GM12892 (cell line): ENCODE measurements around the gene LSAMP.

ENCODE experiments used
- DNase-seq: peaks from one replicate; pipeline ENCODE4 v3.0.0; 2011; ENCODE audit not compliant: insufficient read length
- FAIRE-seq: peaks from 2 replicates; lab custom pipeline; 2011; peaks lifted over from hg19 to GRCh38; lab: Jason Lieb, UNC
- POLR2A ChIP-seq: IDR thresholded peaks from 2 replicates; pipeline ENCODE4 v1.6.1; 2011; ENCODE audit warnings: low read depth, low read length, control low read depth
- POLR2AphosphoS5 ChIP-seq: IDR thresholded peaks from 2 replicates; pipeline ENCODE4 v1.6.1; 2011; ENCODE audit warnings: low read depth, low read length, control low read depth
- TAF1 ChIP-seq: IDR thresholded peaks from 2 replicates; pipeline ENCODE4 v1.6.1; 2011; ENCODE audit warnings: low read depth, mild to moderate bottlenecking, control low read depth, low read length, borderline replicate concordance

The LSAMP gene

DNA sequence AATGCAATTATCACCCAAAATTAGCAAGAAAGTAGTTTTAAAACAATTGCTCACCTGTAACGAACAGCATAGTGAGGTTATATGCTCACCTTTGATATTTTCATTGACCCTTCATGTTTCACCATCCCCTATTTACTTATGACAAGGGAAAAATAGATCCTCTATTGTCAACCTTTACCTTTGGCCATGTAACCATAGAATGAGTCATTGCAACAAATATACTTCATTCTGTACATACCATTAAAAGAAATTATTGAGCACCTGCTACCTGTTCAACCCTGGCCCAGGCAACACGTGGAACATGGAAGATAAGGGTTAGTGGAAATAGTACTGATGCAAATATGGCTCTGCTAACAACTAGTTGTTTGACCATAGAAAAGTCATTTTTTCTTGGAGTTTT is 20.2 kb downstream of the LSAMP start:
- no peak for FAIRE-seq

DNA sequence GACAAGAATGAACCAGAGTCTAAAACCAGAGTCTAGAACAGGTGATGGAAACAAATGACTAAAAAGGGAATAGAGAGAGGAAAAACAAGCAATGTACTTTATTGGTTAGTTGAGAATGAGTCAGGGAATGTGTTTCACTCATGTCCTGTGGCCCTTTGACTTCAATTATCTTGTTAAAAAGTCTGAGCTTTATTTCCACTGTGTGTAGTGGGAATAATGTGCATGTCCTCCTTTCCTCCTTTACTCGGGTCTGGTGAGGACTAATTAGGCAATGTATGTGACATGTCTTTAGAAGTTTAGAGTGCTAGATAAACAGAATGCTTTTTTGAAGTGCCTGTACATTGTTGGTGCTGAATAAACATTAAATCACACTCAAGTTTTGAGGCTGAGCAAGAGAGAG is 21.3 kb downstream of the LSAMP start:
- no peak for DNase-seq
- FAIRE-seq = no peak
- no peak for TF ChIP-seq POLR2A
- no peak for TF ChIP-seq TAF1
- no peak for TF ChIP-seq POLR2AphosphoS5

More for the DNA sequence above, 20.2 kb downstream of the LSAMP start:
- DNase-seq = no peak
- no peak for TF ChIP-seq POLR2A

DNA sequence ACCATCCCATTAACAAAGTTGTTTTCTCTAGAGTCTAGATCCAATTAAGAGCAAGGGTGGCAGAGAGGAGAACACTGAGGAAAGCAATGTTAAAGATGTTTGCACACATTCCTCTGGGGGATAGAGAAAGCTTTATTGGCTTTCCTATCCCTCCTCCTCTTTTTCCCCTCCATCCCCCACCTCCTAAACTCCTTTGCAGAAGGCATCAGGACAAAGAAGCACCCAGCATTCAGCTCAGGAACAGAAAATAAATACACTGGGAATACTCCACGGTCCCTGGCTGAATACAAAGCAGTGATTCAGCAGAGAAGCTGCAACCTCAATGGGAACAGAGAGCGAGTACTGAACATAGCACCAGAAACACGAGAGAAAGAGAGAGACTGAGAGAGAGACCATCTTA is 21.9 kb downstream of the LSAMP start:
- TF ChIP-seq TAF1 (no peak), POLR2AphosphoS5 (no peak), POLR2A (no peak)
- DNase-seq = no peak
- FAIRE-seq = no peak

DNA sequence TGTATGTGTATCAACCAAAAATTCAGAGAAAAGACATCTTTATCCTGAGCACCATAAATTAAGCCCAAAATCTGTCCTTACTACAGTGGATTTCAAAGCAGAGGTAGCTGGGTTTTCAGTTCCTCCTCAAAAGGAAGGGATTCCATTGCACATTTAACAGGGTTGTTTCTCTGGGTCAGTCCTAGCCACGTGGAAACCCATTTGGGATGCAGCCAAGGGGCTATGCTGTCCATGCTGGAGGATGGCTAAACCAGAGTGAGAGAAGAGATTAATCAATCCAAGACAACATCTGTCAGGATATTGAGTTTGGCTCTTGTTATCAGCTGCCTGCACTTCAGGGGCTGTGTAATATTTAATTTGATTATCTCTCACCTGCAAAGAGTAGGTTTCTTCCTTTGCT is 28.1 kb downstream of the LSAMP start:
- no peak for TF ChIP-seq POLR2AphosphoS5
- no peak for TF ChIP-seq POLR2A
- no peak for TF ChIP-seq TAF1
- no peak for FAIRE-seq
- DNase-seq = no peak

DNA sequence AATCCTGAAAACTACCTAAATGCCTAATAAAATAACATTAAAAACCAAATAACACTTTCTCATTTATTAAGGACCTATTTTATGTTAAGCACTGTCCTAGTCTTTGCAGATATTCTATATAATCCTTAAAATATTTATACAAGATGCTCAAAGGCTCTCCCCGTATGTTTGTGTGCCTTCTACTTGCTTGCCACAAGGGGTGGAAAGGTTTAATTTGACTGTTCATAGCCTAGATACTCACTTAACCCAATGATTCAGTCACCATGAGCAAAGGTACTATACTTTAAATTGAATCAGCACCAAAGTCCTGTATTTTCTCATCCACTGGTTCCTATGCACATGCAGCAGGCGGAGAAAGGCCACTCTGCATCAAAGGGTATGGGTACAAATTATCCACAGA is 32.0 kb downstream of the LSAMP start:
- FAIRE-seq (no peak), DNase-seq (no peak)
- TF ChIP-seq TAF1 (no peak), POLR2A (no peak), POLR2AphosphoS5 (no peak)

DNA sequence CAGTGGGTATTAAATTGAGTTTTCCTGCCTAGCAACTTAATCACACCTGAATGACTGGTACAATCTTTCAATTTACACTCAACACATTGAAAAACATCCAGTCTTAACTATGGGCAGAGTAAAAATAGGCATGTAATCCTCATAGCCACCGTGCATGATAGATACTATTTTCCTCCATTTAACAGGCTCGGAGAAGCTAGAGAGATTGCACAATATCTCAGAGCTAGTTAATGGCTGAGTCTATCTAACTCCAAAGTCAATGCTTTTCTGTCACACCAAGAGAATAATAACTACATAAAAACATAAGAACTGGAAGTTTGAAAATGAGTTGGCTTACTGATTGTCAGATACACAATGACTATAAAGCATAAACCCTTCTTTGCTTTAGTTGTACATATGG is 36.8 kb downstream of the LSAMP start:
- no peak for TF ChIP-seq TAF1
- TF ChIP-seq POLR2AphosphoS5 = no peak
- TF ChIP-seq POLR2A = no peak
- DNase-seq (no peak), FAIRE-seq (no peak)

DNA sequence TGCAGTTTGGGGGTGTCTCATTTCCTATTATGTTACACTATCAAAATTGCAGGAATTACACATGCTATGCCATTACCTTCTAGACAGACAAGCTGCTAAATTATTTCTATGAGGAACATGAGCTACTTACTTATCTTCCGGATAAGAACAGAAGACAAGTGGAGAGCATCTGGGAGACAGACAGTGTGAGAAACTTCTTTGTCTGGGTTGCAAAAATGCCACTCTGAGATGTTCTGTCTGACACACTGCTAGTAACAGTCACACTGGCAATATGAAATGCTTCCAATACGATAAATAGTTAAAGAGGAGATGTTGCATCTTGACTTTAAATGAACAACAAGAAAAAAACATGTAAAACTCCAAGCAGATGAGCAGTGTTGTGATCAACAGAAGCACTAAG is 40.1 kb downstream of the LSAMP start:
- FAIRE-seq (no peak), DNase-seq (no peak)
- TF ChIP-seq POLR2AphosphoS5 = no peak
- TF ChIP-seq TAF1 = no peak
- TF ChIP-seq POLR2A = no peak

DNA sequence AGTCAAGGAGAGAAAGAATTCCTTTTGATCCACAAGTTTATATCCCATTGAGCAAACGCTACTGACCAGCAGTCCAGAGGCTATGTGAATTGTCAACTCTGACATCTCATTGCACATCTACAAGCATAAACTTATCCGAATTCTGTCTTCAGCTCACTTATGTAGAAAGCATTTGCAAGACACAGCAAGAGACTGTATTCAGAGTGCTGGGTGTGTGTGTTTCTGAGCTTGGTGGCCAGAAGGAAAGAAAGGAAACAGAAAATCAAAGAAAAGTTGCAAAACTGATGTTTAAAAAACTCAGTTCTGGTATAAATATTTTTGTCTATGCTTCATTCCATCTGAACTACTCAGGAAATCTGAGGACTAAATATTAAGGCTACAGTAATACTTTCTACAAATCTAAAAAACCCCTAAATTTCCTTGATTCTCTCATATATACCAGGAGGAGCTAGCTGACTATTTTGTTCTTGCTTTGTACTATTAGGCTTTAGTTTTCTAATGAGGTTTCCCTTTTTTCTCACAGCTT is 45.5 kb downstream of the LSAMP start:
- no peak for FAIRE-seq
- DNase-seq = no peak
- TF ChIP-seq TAF1 = no peak
- no peak for TF ChIP-seq POLR2A
- TF ChIP-seq POLR2AphosphoS5 = no peak

DNA sequence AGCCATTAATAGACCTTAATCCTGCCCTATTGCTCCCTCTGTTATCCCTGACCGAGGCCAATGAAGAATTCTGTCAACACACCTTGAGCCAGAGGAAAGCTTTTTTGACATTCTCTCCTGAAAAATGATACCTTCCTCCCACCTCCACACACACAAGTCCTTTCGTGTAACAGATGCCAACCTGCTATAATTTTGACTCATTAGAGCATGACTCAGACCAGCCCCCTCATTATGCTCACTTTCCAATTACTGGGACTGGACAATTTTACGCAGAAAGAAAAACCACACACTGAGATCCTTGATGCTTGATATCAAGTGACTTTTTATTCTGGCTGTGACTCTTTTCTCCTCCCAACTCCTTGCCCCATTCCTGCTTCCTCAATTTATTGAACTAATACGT is 50.9 kb downstream of the LSAMP start:
- FAIRE-seq (no peak), DNase-seq (no peak)
- TF ChIP-seq TAF1 (no peak), POLR2AphosphoS5 (no peak), POLR2A (no peak)

DNA sequence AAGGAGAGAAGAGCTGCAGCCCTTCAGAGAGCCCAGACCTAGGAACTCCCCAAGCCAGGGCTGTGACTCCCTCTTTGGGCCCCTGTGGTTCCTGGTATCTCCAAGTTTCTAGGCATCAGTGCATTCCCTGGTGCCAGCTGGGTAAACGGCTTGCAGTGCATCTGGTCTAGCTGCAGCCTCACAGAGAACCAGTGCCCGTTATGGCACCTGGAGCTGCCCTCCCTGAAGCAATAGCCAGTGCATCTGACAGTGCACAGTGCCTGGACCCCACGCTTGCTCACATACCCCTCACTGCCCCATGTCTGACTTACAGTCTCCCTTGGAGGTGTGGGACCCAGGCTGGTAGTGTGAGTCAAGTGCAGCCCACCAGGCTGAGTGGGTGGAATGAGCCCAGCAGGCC is 52.1 kb downstream of the LSAMP start:
- no peak for FAIRE-seq

DNA sequence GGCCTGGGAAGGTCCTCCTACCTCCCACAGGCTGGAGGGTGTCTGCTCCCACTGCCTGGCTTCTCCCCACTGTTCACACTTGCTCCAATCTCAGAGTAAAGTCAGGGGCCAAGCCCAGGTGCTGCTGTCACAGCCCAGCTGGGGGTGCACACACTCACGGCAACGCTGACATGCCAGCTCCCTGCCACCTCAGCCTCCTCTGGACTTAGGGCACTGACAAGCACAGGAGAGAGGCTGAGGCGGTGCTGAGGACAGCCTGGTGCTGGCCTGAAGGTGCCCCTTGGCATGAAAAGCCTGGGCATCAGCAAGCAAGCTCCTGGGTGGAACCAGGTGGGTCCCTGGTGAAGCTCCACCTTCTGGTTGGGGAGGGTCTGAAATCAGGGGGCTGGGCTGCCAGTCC is 53.0 kb downstream of the LSAMP start:
- no peak for DNase-seq
- FAIRE-seq = no peak
- TF ChIP-seq TAF1 (no peak), POLR2A (no peak), POLR2AphosphoS5 (no peak)

More for the DNA sequence above, 52.1 kb downstream of the LSAMP start:
- no peak for DNase-seq
- TF ChIP-seq POLR2AphosphoS5 = no peak
- TF ChIP-seq POLR2A = no peak
- no peak for TF ChIP-seq TAF1

DNA sequence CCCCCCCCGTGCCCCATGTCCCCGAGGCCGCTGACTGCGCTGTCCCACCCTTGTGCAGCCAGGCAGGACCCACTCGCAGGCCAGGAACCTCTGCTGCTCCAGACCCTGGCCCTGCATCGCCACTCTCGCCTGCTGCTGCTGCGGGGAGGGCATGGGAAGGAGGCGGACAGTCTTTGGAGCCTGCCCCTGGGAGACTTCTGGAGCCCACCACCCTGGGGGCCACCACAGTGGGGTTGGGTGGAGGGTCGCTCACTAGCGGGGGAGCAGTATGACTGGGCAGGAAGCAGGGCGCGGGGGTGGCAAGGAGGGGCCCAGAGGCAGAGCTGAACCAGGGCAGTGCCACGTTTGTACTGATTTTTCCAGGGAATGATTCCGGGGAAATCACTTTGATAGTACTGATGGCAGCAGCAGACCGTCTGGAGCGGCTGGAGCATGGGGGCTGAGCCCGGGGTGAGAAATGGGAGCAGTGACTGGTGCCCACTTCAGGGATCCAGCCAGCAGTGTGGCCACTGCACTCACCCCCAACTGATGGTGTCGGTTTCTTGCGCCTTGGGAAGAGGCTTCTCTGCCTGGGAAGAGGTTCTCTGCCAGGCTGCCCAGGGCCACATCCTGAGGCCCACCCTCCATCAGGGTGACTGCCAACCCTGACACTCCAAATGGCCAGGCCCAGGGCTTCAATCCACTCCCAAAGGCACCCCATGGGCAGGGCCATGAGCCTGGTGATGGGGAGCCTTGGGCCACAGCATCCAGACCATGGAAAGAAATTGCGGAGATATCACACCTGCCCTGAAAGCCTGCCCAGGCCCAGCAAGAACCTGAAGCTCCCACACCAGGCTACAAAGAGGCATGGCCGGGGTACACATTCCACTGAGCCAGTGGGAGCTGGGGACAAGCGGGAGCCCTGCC is 53.7 kb downstream of the LSAMP start:
- no peak for DNase-seq
- TF ChIP-seq TAF1 = no peak
- no peak for TF ChIP-seq POLR2A
- no peak for TF ChIP-seq POLR2AphosphoS5
- no peak for FAIRE-seq
